NB4 (cell line): ENCODE data around the gene PSMB1.
"Not testable (repeated sequence)": the region's sequence is repeated elsewhere in the genome, so short reads cannot be mapped to it uniquely, and the experiment has no call there.

Experiments
- DNase-seq: peaks from one replicate; pipeline ENCODE4 v3.0.0; 2010; ENCODE audit warnings: low read depth
- H3K4me3 ChIP-seq: one replicate; pipeline ENCODE4 v1.5.1; 2011; ENCODE audit warnings: mild to moderate bottlenecking, low read depth, low read length, moderate library complexity
- CTCF ChIP-seq: IDR thresholded peaks from one replicate; pipeline ENCODE4 v1.5.1; 2012; ENCODE audit warnings: low read depth, low read length
- MAX ChIP-seq: IDR thresholded peaks from 2 replicates; pipeline ENCODE4 v1.6.1; 2011; ENCODE audit warnings: low read depth, low read length
- MYC ChIP-seq: IDR thresholded peaks from 2 replicates; pipeline ENCODE4 v1.6.1; 2011; ENCODE audit warnings: low read depth, low read length
- POLR2A ChIP-seq: IDR thresholded peaks from 2 replicates; pipeline ENCODE4 v1.6.1; 2011; ENCODE audit warnings: mild to moderate bottlenecking; ENCODE audit not compliant: insufficient read length; ENCODE audit errors: extremely low read depth

Gene PSMB1

GRCh38 chr6:170533792-170534191, 19.3 kb downstream of the PSMB1 start:
- H3K4me3 ChIP-seq: no peak overlapping the region
- DNase-seq: no peak
- TF ChIP-seq MAX (no peak), POLR2A (no peak), CTCF (no peak), MYC (no peak)

GRCh38 chr6:170532867-170533488, 20.1 kb downstream of the PSMB1 start:
- TF ChIP-seq MAX (no peak), MYC (no peak), CTCF (no peak), POLR2A (no peak)
- no peak overlapping the region for H3K4me3 ChIP-seq
- DNase-seq: no peak

- peak; percentile 78 for DNase-seq
- TF ChIP-seq MYC: no peak
- TF ChIP-seq CTCF: peak; percentile 94
- H3K4me3 ChIP-seq: no peak overlapping the region
Observed at GRCh38 chr6:170529839-170530469, 23.2 kb downstream of the PSMB1 start.

GRCh38 chr6:170527995-170528394, 25.1 kb downstream of the PSMB1 start:
- not testable (repeated sequence) for DNase-seq, H3K4me3 ChIP-seq

- no peak for TF ChIP-seq MYC
- TF ChIP-seq CTCF: no peak
- TF ChIP-seq POLR2A: no peak
- no peak for TF ChIP-seq MAX
- DNase-seq: no peak
- no peak overlapping the region for H3K4me3 ChIP-seq
Observed at GRCh38 chr6:170525795-170526194, 27.3 kb downstream of the PSMB1 start.

- TF ChIP-seq MAX (no peak), MYC (no peak), CTCF (no peak), POLR2A (no peak)
Observed at GRCh38 chr6:170524172-170524502, 29.0 kb downstream of the PSMB1 start.

More at GRCh38 chr6:170524172-170524502, 29.0 kb downstream of the PSMB1 start:
- no peak overlapping the region for H3K4me3 ChIP-seq
- no peak for DNase-seq
